CD4-positive, alpha-beta T cell treated with Interferon gamma for 1 hour (primary cell): ENCODE data around the gene ACAD10.

Experiments
- DNase-seq: peaks from one replicate; pipeline ENCODE4 v3.0.0-alpha.2; 2020

ACAD10 gene

GRCh38 chr12:111780166-111780565 lies 94.3 kb downstream of the ACAD10 start:
- no peak for DNase-seq

DNA sequence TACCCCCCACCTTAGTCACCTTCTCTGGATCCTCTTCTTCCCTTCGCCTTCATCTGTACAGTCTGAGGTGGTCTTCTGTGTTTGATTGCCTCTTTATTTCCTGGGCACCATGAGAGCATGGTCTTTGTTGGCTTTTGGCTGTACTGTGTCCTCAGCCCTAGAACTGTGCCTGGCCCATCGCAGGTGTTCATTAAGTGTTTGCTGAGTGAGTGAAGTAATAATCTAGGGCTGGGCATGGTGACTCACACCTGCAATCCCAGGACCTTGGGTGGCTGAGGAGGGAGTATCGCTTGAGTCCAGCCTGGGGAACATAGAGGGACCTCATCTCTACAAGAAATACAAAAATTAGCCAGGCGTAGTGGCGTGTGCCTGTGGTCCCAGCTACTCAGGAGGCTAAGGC lies 94.8 kb downstream of the ACAD10 start:
- DNase-seq: no peak

DNA sequence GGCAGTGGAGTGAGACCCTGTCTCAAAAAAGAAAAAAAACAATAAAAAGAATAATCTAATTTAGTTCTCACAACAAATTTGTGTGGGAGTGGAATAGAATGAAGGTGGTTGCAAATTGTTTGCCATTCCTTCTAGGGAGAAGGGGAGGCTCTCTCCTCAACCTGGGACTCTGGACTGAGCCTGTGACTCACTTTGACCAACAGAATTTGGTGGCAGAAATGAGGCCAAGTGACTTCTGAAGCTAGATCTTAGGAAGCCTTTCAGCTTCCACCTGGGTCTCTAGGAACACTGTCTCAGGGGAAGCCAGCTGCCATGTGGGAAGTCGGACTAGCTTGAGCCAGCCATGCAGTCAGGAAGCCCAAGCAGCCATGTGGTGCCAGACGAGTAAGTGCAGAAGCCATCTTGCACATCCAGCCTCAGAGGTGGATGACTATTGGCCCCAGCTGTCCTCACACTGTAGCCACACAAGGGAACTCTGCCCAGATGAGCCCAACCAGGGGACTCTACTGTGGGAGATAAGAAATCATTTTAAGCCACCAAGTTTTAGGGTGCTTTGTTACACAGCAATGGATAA lies 95.3 kb downstream of the ACAD10 start:
- no peak for DNase-seq

GRCh38 chr12:111783046-111783445 lies 97.2 kb downstream of the ACAD10 start:
- no peak for DNase-seq

DNA sequence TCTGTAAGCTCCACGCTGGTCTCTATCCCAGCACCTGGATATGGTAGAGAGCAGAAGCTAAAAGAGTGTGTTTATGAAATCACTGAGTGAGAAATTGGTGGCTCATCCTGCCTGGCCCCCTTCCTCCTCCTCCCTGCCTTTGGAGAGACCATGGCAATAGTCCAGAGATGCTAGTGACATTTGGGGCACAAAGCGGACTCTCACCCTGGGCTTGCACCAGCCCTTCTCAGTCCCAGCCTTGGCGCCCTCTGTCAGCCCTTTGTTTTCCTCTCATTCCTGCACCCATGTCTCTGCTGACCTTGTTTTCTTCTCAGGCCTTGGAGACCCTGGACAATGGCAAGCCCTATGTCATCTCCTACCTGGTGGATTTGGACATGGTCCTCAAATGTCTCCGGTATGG lies 99.1 kb downstream of the ACAD10 start:
- no peak for DNase-seq

DNA sequence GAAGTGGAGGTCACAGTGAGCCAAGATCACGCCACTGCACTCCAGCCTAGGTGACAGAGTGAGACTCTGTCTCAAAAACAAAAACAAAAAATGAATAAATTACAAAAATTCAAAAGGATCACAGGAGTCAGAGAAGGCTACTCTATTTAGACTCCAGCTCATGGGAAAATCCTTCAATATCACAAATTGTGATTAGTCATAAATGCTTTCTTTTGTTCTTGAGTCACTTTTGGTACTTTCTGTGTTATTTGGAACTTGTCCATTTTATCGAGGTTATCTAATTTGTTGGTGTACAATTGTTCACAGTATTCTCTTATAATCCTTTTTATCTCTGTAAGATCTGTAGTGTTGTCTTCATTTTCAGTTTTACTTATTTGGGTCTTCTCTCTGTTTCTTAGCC lies 99.8 kb downstream of the ACAD10 start:
- no peak for DNase-seq

- no peak for DNase-seq
These were observed 102.4 kb downstream of the ACAD10 start for GRCh38 chr12:111788178-111788654.

- no peak for DNase-seq
These were observed 103.9 kb downstream of the ACAD10 start for GRCh38 chr12:111789779-111790178.

DNA sequence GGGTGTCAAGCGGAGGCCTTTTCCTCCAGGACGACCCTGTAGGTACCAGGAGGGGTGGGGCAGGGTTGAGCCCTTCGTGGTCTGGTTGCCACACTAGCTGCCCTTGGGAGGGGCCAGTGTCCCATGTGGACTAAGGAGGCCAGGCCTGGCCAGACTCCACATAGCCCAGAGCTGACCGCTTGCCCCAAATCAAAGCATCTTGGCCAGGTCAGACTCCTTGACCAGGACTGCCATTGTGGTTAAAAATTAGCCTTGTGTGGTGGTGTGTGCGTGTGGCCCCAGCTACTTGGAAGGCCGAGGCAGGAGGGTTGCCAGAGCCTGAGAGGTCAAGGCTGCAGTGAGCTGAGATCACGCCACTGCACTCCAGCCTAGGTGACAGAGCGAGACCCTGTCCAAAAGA lies 105.7 kb downstream of the ACAD10 start:
- no peak for DNase-seq

DNA sequence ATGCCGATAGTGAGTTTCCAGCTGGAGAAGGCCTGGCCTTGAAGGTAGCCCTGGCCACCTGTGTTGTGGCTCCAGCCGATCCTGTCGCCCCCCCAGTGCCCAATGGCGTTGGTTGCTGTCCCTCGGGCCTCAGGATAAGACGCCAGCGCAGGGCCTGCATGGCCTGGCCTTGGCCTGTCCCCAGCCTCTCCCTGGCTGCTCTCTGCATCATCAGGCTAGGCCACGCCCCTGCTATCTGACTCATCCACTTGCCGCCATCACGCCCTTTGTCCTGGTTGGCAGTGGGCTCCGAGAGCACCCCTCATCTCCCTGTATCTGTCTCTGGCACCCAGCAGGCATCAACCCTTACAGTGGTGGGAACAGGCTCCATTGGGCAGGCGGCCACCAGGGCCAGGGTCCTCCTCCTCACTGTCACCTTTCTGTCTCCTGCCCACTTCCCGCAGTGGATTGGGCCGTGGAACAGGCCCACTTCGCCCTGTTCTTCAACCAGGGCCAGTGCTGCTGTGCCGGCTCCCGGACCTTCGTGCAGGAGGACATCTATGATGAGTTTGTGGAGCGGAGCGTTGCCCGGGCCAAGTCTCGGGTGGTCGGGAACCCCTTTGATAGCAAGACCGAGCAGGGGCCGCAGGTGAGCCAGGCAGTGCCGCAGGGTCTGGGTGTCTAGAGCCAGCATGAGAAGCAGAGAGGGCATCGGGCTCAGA lies 106.5 kb downstream of the ACAD10 start:
- DNase-seq: no peak

GRCh38 chr12:111792856-111793235 lies 107.0 kb downstream of the ACAD10 start:
- DNase-seq: no peak

DNA sequence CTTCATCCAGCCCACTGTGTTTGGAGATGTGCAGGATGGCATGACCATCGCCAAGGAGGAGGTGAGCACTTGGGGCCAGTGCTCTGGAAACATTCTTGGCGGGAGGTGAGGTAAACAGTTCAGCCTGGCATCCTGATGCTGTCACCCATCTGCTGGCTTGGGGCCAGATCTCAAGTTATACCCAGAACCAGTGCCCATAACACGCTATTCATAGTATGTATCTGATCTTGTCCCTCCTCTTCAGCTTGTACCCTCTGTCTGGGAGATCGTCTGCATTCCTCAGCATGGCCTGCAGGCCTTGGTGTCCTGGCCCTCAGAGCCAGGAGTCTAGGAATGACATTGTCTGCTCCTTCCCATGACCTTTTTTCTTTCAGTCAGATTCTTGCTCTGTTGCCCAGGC lies 112.3 kb downstream of the ACAD10 start:
- no peak for DNase-seq

DNA sequence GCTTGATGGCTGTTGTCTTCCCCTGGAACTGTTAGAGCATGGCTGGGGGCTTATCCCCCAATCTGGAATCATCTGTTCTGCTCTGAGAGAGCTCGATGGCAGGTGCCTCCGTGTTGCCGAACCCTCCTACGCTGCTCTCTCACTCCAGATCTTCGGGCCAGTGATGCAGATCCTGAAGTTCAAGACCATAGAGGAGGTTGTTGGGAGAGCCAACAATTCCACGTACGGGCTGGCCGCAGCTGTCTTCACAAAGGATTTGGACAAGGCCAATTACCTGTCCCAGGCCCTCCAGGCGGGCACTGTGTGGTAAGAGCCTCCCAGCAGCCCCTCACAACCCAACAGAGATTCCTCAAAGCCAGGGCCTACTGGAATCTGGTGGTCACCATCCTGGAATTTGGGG lies 113.9 kb downstream of the ACAD10 start:
- no peak for DNase-seq

DNA sequence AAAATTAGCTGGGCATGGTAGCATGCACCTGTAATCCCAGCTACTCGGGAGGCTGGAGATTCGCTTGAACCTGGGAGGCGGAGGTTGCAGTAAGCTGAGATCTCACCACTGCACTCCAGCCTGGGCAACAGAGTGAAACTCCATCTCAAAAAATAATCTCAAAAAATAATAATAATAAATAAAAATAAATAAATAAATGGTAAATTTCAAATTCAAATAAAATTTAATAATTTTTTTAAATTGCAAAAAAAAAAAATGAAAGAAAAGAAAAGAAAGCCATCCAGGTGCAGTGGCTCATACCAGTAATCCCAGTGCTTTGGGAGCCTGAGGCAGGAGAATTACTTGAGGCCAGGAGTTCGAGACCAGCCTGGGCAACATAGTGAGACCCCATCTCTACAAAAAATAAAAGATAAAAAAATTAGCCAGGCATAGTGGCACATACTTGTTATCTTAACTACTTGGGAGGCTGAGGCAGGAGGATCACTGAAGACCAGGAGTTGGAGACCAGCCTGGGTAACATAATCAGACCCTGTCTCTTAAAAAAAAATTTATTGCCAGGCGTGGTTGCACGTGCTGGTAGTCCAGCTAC lies 117.3 kb downstream of the ACAD10 start:
- no peak for DNase-seq

DNA sequence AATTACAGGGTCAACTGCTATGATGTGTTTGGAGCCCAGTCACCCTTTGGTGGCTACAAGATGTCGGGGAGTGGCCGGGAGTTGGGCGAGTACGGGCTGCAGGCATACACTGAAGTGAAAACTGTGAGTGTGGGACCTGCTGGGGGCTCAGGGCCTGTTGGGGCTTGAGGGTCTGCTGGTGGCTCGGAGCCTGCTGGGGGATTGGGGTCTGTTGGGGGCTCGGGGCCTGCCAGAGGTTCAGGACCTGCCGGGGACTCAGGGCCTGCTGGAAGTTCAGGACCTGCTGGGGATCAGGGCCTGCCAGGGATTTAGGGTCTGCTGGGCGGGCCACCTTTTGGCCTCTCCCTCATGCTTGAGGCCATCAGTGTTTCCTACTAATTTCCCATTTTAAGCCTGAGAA lies 118.0 kb downstream of the ACAD10 start:
- no peak for DNase-seq

- DNase-seq: no peak
These were observed 120.5 kb downstream of the ACAD10 start for GRCh38 chr12:111806304-111806703.
